ENCODE data around the gene CACNA1I. TPM values are rescaled to one million over a fixed set of nuclear protein-coding genes. Genes with fewer than 3 reads are reported as not detected.

Gene CACNA1I
- total and polyA plus RNA-seq, 2 donors (not counting 3 experiments of a cell fraction or from before 2014, with no cell fraction given), result not detected

DNA sequence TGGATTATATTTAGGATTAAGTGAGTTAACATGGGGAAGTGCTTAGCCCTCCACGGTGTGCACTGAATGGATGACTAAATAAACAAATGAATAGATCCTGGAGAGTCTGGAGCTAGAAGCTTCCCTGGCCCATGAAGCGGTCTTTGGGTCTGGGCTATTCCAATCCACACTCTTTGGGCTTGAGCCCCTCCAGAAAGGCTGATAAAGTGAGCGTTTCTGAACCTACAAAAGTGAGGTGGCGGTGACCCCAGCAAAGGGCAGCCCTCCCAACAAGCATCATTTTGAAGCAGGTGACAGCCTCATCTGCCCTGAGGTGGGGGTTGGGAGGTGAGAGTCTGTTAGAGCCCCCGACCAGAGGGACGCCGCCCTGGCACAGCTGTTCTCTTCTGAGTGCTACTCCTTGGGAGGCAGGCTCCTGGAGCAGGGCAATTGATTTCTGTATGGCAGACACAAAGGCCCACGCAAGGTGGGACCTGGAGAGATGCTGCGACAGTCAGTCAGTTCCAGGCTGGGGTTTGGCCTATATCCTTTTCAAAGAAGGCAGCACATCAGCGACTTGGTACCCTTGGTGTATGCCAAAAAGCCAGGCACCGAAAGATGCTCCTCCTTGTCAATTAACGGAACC lies 157.8 kb downstream of the CACNA1I start:
- BruUV-seq (replicated peaks), result no TSS peak
- dilution Hi-C loops (cut with MboI; ENCODE audit: extremely low pct_ligation_motif_present, low sequenced_read_pairs), result no loop called here
- H3K4me3 ChIP-seq (replicated peaks in 1 of 3; ENCODE audit: insufficient read depth in 1 of 3, low read depth in 1 of 3, low read length in 3 of 3), result no peak overlapping the region
- POLR2A ChIA-PET, result no interaction called here
- no peaks in the 10 kb centered on the region for H3K79me2 ChIP-seq (ENCODE audit: control insufficient read depth, insufficient read depth, low read length)
- CTCF ChIA-PET, result no interaction called here
- H3K9ac ChIP-seq (replicated peaks; ENCODE audit: extremely low read depth, insufficient read depth, low read length), result no peak overlapping the region
- H3K27ac ChIP-seq (ENCODE audit: insufficient read depth, low read depth, low read length), result no peak overlapping the region
- no peaks in the 10 kb centered on the region for H3K9me1 ChIP-seq (replicated peaks; ENCODE audit: control insufficient read depth, extremely low read depth, insufficient read depth, low read length)
- TF ChIP-seq CTCF (IDR thresholded peaks at IDR 0.05; ENCODE audit: extremely low read depth in 1 of 2, insufficient read depth in 1 of 2, low read depth in 1 of 2, low read length in 2 of 2) (no peak), POLR2A (IDR thresholded peaks at IDR 0.05; ENCODE audit: low read depth, low read length) (no peak), POLR2AphosphoS5 (IDR thresholded peaks at IDR 0.05; ENCODE audit: insufficient read depth, low read depth, low read length) (no peak), GATA2 (IDR thresholded peaks at IDR 0.05; ENCODE audit: insufficient read depth, insufficient read length, low read depth, low read length) (no peak), MYC (IDR thresholded peaks at IDR 0.05; ENCODE audit: low read depth, low read length) (no peak), EZH2 (IDR thresholded peaks at IDR 0.05; ENCODE audit: borderline replicate concordance, low read depth, low read length, severe bottlenecking) (no peak), FOS (IDR thresholded peaks at IDR 0.05; ENCODE audit: borderline replicate concordance, insufficient read depth, low read length) (no peak)
- TF ChIP-seq, protein P1, sequence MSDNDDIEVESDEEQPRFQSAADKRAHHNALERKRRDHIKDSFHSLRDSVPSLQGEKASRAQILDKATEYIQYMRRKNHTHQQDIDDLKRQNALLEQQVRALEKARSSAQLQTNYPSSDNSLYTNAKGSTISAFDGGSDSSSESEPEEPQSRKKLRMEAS (IDR thresholded peaks at IDR 0.05; ENCODE audit: insufficient read depth, insufficient read length), result no peak
- no peaks in the 10 kb centered on the region for H3K27me3 ChIP-seq (ENCODE audit: control insufficient read depth in 2 of 2, insufficient read depth in 2 of 2, low read length in 2 of 2)
- intact Hi-C loops (cut with micrococcal nuclease), result no loop called here
- no peaks in the 10 kb centered on the region for H3K36me3 ChIP-seq (ENCODE audit: control insufficient read depth in 2 of 2, extremely low read depth in 1 of 2, insufficient read depth in 2 of 2, low read length in 2 of 2)
- no peaks in the 10 kb centered on the region for H3K9me3 ChIP-seq (replicated peaks; ENCODE audit: control insufficient read depth, insufficient read depth, low read length)
- H3K4me1 ChIP-seq (ENCODE audit: control insufficient read depth, extremely low read depth, insufficient read depth, low read length), result no peaks in the 10 kb centered on the region
- H3K4me2 ChIP-seq (ENCODE audit: insufficient read depth, low read length), result no peak overlapping the region
- DNase-seq (ENCODE audit: low read depth, low spot score) (no peak), FAIRE-seq (no peak)
- no peak overlapping the region for H2AFZ ChIP-seq (ENCODE audit: low read depth, low read length)
- no peaks in the 10 kb centered on the region for H4K20me1 ChIP-seq (replicated peaks; ENCODE audit: control insufficient read depth, extremely low read depth, insufficient read depth, low read length)
